Stomach (tissue), 4 donors: Measurements from ENCODE around the gene PSAT1.

Experiments
- EP300 ChIP-seq: sonication (generic); formaldehyde crosslinking; IDR thresholded peaks from one replicate; pipeline ENCODE4 v1.6.1; 2017; ENCODE audit warnings: antibody characterized with exemption
- TF ChIP-seq, protein P1 (sequence below), 7 experiments: fragments of 450-650 bp in 4 of 7; fragments of 200-600 bp in 3 of 7; sonication (generic) in 3 of 7; IDR thresholded peaks; one replicate each; pipeline ENCODE4 v1.5.1; 2016 to 2019; ENCODE audit warnings: antibody characterized with exemption in 7 of 7, control low read depth in 2 of 7, mild to moderate bottlenecking in 1 of 7

GRCh38 chr9:78273761-78274160 is 23.2 kb upstream of the PSAT1 start:
- TF ChIP-seq, protein P1, sequence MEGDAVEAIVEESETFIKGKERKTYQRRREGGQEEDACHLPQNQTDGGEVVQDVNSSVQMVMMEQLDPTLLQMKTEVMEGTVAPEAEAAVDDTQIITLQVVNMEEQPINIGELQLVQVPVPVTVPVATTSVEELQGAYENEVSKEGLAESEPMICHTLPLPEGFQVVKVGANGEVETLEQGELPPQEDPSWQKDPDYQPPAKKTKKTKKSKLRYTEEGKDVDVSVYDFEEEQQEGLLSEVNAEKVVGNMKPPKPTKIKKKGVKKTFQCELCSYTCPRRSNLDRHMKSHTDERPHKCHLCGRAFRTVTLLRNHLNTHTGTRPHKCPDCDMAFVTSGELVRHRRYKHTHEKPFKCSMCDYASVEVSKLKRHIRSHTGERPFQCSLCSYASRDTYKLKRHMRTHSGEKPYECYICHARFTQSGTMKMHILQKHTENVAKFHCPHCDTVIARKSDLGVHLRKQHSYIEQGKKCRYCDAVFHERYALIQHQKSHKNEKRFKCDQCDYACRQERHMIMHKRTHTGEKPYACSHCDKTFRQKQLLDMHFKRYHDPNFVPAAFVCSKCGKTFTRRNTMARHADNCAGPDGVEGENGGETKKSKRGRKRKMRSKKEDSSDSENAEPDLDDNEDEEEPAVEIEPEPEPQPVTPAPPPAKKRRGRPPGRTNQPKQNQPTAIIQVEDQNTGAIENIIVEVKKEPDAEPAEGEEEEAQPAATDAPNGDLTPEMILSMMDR (IDR thresholded peaks at IDR 0.05): no peak
- TF ChIP-seq EP300: no peak
